ENCODE data around the gene LDLRAD3. TPM values are rescaled to one million over a fixed set of nuclear protein-coding genes. Genes with fewer than 3 reads are reported as not detected.
"Not testable (repeated sequence)": the region's sequence is repeated elsewhere in the genome, so short reads cannot be mapped to it uniquely, and the experiment has no call there.

The LDLRAD3 gene
- total RNA-seq, 3 donors from 2014 or later (not counting 1 experiment from before 2014, with no cell fraction given): 1.0 to 1.5 (median 1.2) TPM

- Histone ChIP-seq H3K36me3 (ENCODE audit: control insufficient read depth, insufficient read depth, low read length) (no peaks in the 10 kb centered on the region), H3K4me1 (ENCODE audit: control insufficient read depth, insufficient read depth, low read length) (no peaks in the 10 kb centered on the region), H3K27ac (ENCODE audit: low read length) (no peak overlapping the region), H3K27me3 (ENCODE audit: control insufficient read depth, insufficient read depth, low read length) (no peaks in the 10 kb centered on the region), H3K9me3 (ENCODE audit: control insufficient read depth, insufficient read depth, low read length) (no peaks in the 10 kb centered on the region), H3K4me3 (ENCODE audit: low read length) (no peak overlapping the region)
- Mint-ChIP-seq H3K9me3 (no peaks in the 10 kb centered on the region), H3K36me3 (peaks cover 4% of the 10 kb centered on the region), H3K4me1 (no peaks in the 10 kb centered on the region), H3K27ac (no peak overlapping the region), H3K4me3 (no peak overlapping the region), H3K27me3 (ENCODE audit: low read depth in 2 of 2) (peaks cover 0 to 9% of the 10 kb centered on the region in 2 donors)
- DNase-seq: no peak
- intact Hi-C loops (cut with micrococcal nuclease): no loop called here
- no peak for TF ChIP-seq CTCF (IDR thresholded peaks at IDR 0.05)
- no peak for ATAC-seq
- WGBS (ENCODE audit: insufficient coverage): 75% methylated on average over 3 of the region's 4 CpGs
Observed at GRCh38 chr11:35907648-35908431, 36.0 kb upstream of the LDLRAD3 start.

GRCh38 chr11:35908432-35908771, 35.5 kb upstream of the LDLRAD3 start:
- ATAC-seq; DNase-seq; H3K27me3 Mint-ChIP-seq (ENCODE audit: low read depth in 2 of 2); H3K4me1 ChIP-seq (ENCODE audit: control insufficient read depth, insufficient read depth, low read length); H3K27ac Mint-ChIP-seq; intact Hi-C loops (cut with micrococcal nuclease); H3K4me3 Mint-ChIP-seq; H3K4me1 Mint-ChIP-seq; H3K4me3 ChIP-seq (ENCODE audit: low read length); H3K27ac ChIP-seq (ENCODE audit: low read length); H3K9me3 Mint-ChIP-seq; H3K36me3 Mint-ChIP-seq; H3K27me3 ChIP-seq (ENCODE audit: control insufficient read depth, insufficient read depth, low read length); H3K36me3 ChIP-seq (ENCODE audit: control insufficient read depth, insufficient read depth, low read length); H3K9me3 ChIP-seq (ENCODE audit: control insufficient read depth, insufficient read depth, low read length): not testable (repeated sequence)
- WGBS (ENCODE audit: insufficient coverage): 64% methylated on average over 5 of the region's 5 CpGs

- DNase-seq: no peak
- Mint-ChIP-seq H3K4me3 (no peak overlapping the region), H3K9me3 (no peaks in the 10 kb centered on the region), H3K27ac (no peak overlapping the region), H3K27me3 (ENCODE audit: low read depth in 2 of 2) (peaks cover 0 to 7% of the 10 kb centered on the region in 2 donors), H3K36me3 (no peaks in the 10 kb centered on the region), H3K4me1 (no peaks in the 10 kb centered on the region)
- Histone ChIP-seq H3K36me3 (ENCODE audit: control insufficient read depth, insufficient read depth, low read length) (no peaks in the 10 kb centered on the region), H3K9me3 (ENCODE audit: control insufficient read depth, insufficient read depth, low read length) (no peaks in the 10 kb centered on the region), H3K4me1 (ENCODE audit: control insufficient read depth, insufficient read depth, low read length) (no peaks in the 10 kb centered on the region), H3K27me3 (ENCODE audit: control insufficient read depth, insufficient read depth, low read length) (no peaks in the 10 kb centered on the region), H3K27ac (ENCODE audit: low read length) (no peak overlapping the region), H3K4me3 (ENCODE audit: low read length) (no peak overlapping the region)
- intact Hi-C loops (cut with micrococcal nuclease): no loop called here
- ATAC-seq: no peak
- 77% methylated on average over 3 of the region's 3 CpGs for WGBS (ENCODE audit: insufficient coverage)
- no peak for TF ChIP-seq CTCF (IDR thresholded peaks at IDR 0.05)
Observed at GRCh38 chr11:35909511-35910265, 34.2 kb upstream of the LDLRAD3 start.

- ATAC-seq (no peak), DNase-seq (no peak)
- H3K36me3 Mint-ChIP-seq: no peaks in the 10 kb centered on the region
- intact Hi-C loops (cut with micrococcal nuclease): no loop called here
- H3K27ac Mint-ChIP-seq: no peak overlapping the region
- Histone ChIP-seq H3K27me3 (ENCODE audit: control insufficient read depth, insufficient read depth, low read length) (no peaks in the 10 kb centered on the region), H3K27ac (ENCODE audit: low read length) (no peak overlapping the region), H3K9me3 (ENCODE audit: control insufficient read depth, insufficient read depth, low read length) (no peaks in the 10 kb centered on the region), H3K36me3 (ENCODE audit: control insufficient read depth, insufficient read depth, low read length) (no peaks in the 10 kb centered on the region), H3K4me3 (ENCODE audit: low read length) (no peak overlapping the region), H3K4me1 (ENCODE audit: control insufficient read depth, insufficient read depth, low read length) (no peaks in the 10 kb centered on the region)
- TF ChIP-seq CTCF (IDR thresholded peaks at IDR 0.05): no peak
- WGBS (ENCODE audit: insufficient coverage): 80% methylated on average over 6 of the region's 6 CpGs
- no peak overlapping the region for H3K4me3 Mint-ChIP-seq
- no peaks in the 10 kb centered on the region for H3K9me3 Mint-ChIP-seq
- H3K27me3 Mint-ChIP-seq (ENCODE audit: low read depth in 2 of 2): peaks cover 0 to 2% of the 10 kb centered on the region in 2 donors
- H3K4me1 Mint-ChIP-seq: no peaks in the 10 kb centered on the region
Observed at GRCh38 chr11:35911013-35911412, 32.8 kb upstream of the LDLRAD3 start.

Measured in natural killer cell (primary cell).